Right lobe of liver (tissue), 6 donors: Measurements from ENCODE around the gene PRKCB. TPM values are rescaled to one million over a fixed set of nuclear protein-coding genes. Genes with fewer than 3 reads are reported as not detected.

Source experiments
- ATAC-seq, 4 donors: fragments of 200-7000 bp; cut with Tn5 transposase; one replicate each; pipeline ENCODE4 v1.9.1; 2020; ENCODE audit warnings: mild to moderate bottlenecking in 4 of 4, moderate library complexity in 4 of 4
- DNase-seq, 3 donors: peaks; one replicate each; pipeline ENCODE4 v3.0.0-alpha.2; 2020
- H3K27ac ChIP-seq, 3 donors: fragments of 200-600 bp; one replicate each; pipeline ENCODE4 v1.8.0; 2022
- H3K27me3 ChIP-seq, 2 donors: fragments of 200-600 bp; one replicate each; pipeline ENCODE4 v1.8.0; 2022
- H3K36me3 ChIP-seq, 4 donors: fragments of 200-600 bp; sonication (generic) in 1 of 4; one replicate each; pipeline versions ENCODE4 v1.5.1 to v1.8.0; 2017 to 2022; ENCODE audit warnings: control low read depth in 1 of 4
- H3K4me1 ChIP-seq, 4 donors: fragments of 200-600 bp; sonication (generic) in 1 of 4; one replicate each; pipeline versions ENCODE4 v1.5.1 to v1.8.0; 2017 to 2022; ENCODE audit warnings: control low read depth in 1 of 4
- H3K4me3 ChIP-seq, 3 donors: fragments of 200-600 bp; one replicate each; pipeline ENCODE4 v1.8.0; 2022
- H3K9me3 ChIP-seq, 4 donors: fragments of 200-600 bp; sonication (generic) in 1 of 4; one replicate each; pipeline versions ENCODE4 v1.5.1 to v1.8.0; 2017 to 2022; ENCODE audit warnings: control low read depth in 1 of 4
- POLR2A ChIP-seq: fragments of 450-650 bp; IDR thresholded peaks from one replicate; pipeline ENCODE4 v1.6.1; 2017; ENCODE audit warnings: antibody characterized with exemption, mild to moderate bottlenecking
- WGBS: methylation state at CpG from one replicate; pipeline ENCODE4 v1.1.6; 2018; ENCODE audit warnings: low coverage, low lambda C conversion rate; ENCODE audit not compliant: insufficient coverage; ENCODE audit errors: missing lambda C conversion rate; 5-methylcytosine and 5-hydroxymethylcytosine counted together
- intact Hi-C, 2 donors: fragments of 100-400 bp; cut with DNase I; formaldehyde crosslinking; loops; one replicate each; pipeline versions ENCODE4 v1.11.2 to v1.14.1; 2022
- total RNA-seq, 6 experiments: library from RNA; depleted of rRNA in 2 of 6; stranded (reverse); fragments of >200 nt in 2 of 6; fragmentation: NEBNext Ultra II Directional in 3 of 6; extraction: Animal tissue kit (Norgen Biotek cat#: 25700) in 3 of 6; gene quantifications; one replicate each; pipeline versions ENCODE4 v1.1.0 to v1.2.4, GENCODE V29; 2016 to 2023
- TF ChIP-seq, protein P1 (sequence below), 4 donors: fragments of 200-600 bp in 3 of 4; fragments of 450-650 bp in 1 of 4; IDR thresholded peaks; one replicate each; pipeline versions ENCODE4 v1.5.1 to v1.8.0; 2016 to 2022; ENCODE audit warnings: antibody characterized with exemption in 4 of 4, mild to moderate bottlenecking in 2 of 4
- donor health status: DM: no; HTN: yes; CAD: no.
- donor health status: DM: no; HTN: no; CAD: no.
- donor health status: DM: no; HTN: no; CAD: no.
- donor health status: DM: no; HTN: yes; CAD: no.
- donor health status: DM: no; HTN: yes; CAD: no.

The PRKCB gene
- total RNA-seq, 6 experiments from 2014 or later = 1.7 to 8.1 (median 3.5) TPM

DNA sequence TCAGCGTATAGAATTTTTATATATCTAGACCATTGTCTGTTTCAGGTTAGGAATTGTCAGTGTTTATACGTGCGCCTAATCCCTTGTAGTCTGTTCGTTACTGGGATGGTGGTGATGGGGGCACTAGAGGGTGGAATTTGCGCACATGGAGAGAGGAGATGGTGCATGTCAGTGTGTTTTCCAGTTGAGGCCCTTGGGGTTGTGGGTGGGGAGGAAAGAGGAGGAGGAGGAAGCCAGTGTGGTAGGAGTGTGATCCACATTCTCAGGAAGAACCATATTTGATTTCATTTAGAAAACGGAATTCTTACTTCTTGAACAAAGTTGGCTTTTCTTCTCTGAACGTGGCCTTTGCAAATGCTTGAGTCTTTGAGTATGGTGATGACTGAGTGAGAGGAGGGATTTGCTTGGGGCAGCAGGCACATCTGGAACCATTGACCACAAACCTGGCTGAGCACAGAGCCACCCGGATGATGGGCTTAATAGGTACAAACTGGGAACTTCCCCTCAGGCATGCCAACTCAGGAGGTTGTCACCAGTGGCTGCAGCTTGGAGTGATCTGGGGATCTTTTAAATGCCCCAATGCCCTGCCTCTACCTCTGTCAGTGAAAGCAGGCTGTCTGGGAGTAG, 98.9 kb downstream of the PRKCB start:
- no peaks in the 10 kb centered on the region for H3K27me3 ChIP-seq
- DNase-seq (no peak), ATAC-seq (no peak)
- H3K4me3 ChIP-seq = no peak overlapping the region
- intact Hi-C loops = no loop called here
- TF ChIP-seq, protein P1, sequence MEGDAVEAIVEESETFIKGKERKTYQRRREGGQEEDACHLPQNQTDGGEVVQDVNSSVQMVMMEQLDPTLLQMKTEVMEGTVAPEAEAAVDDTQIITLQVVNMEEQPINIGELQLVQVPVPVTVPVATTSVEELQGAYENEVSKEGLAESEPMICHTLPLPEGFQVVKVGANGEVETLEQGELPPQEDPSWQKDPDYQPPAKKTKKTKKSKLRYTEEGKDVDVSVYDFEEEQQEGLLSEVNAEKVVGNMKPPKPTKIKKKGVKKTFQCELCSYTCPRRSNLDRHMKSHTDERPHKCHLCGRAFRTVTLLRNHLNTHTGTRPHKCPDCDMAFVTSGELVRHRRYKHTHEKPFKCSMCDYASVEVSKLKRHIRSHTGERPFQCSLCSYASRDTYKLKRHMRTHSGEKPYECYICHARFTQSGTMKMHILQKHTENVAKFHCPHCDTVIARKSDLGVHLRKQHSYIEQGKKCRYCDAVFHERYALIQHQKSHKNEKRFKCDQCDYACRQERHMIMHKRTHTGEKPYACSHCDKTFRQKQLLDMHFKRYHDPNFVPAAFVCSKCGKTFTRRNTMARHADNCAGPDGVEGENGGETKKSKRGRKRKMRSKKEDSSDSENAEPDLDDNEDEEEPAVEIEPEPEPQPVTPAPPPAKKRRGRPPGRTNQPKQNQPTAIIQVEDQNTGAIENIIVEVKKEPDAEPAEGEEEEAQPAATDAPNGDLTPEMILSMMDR (IDR thresholded peaks at IDR 0.05) = no peak
- no peak for TF ChIP-seq POLR2A
- 61% methylated on average over 7 of the region's 8 CpGs for WGBS
- no peak overlapping the region for H3K27ac ChIP-seq
- H3K4me1 ChIP-seq = no peaks in the 10 kb centered on the region
- H3K9me3 ChIP-seq = no peaks in the 10 kb centered on the region
- H3K36me3 ChIP-seq = no peaks in the 10 kb centered on the region

DNA sequence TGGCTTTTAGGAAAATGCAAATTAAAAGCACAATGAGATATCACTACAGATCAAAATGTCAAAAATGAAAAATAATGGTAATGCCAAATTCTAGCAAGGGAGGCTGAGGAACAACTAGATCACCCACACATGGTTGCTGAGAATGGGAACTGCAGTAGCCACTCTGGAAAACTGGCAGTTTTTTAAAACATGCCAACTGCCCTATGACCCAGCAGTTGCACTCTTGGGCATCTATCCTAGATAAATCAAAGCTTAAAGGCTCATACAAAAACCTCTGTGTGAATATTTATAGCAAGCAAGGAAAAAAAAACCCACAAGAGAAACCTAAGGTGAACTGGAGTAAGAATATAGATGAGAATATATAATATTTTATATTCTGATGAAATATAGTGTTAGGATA, 104.3 kb downstream of the PRKCB start:
- intact Hi-C loops = no loop called here

DNA sequence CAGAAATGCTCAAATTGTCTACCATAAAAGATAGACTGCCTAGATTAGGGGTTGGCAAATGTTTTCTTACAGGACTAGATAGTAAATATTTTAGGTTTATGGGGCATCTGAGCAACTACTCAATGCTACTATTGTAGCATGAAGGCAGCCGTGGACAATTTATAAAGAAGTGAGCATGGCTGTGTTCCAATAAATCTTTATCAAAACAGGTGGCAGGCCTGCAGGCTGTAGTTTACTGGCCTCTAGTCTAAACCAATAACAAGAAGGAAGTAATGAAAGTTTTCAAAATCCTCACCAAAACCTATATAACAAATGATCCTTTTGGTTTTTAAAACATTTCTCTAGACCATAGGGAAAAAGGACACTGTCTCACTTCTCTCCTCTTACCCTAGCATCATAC, 105.2 kb downstream of the PRKCB start:
- H3K4me1 ChIP-seq = no peaks in the 10 kb centered on the region
- intact Hi-C loops = no loop called here
- no peaks in the 10 kb centered on the region for H3K36me3 ChIP-seq
- ATAC-seq (no peak), DNase-seq (no peak)
- TF ChIP-seq POLR2A = no peak
- TF ChIP-seq, protein P1 (IDR thresholded peaks at IDR 0.05) = no peak
- 44% methylated on average over 1 of the region's 1 CpG for WGBS
- H3K27me3 ChIP-seq = no peaks in the 10 kb centered on the region
- no peaks in the 10 kb centered on the region for H3K9me3 ChIP-seq
- H3K27ac ChIP-seq = no peak overlapping the region
- no peak overlapping the region for H3K4me3 ChIP-seq

More for the DNA sequence above, 104.3 kb downstream of the PRKCB start:
- no peaks in the 10 kb centered on the region for H3K4me1 ChIP-seq
- H3K9me3 ChIP-seq = no peaks in the 10 kb centered on the region
- no peak overlapping the region for H3K4me3 ChIP-seq
- no peaks in the 10 kb centered on the region for H3K36me3 ChIP-seq
- TF ChIP-seq, protein P1 (IDR thresholded peaks at IDR 0.05) = no peak
- TF ChIP-seq POLR2A = no peak
- no peak overlapping the region for H3K27ac ChIP-seq
- DNase-seq = no peak
- no peaks in the 10 kb centered on the region for H3K27me3 ChIP-seq
- ATAC-seq = peak in 3 of 4 donors; percentile 79 to 86 (median 85)

DNA sequence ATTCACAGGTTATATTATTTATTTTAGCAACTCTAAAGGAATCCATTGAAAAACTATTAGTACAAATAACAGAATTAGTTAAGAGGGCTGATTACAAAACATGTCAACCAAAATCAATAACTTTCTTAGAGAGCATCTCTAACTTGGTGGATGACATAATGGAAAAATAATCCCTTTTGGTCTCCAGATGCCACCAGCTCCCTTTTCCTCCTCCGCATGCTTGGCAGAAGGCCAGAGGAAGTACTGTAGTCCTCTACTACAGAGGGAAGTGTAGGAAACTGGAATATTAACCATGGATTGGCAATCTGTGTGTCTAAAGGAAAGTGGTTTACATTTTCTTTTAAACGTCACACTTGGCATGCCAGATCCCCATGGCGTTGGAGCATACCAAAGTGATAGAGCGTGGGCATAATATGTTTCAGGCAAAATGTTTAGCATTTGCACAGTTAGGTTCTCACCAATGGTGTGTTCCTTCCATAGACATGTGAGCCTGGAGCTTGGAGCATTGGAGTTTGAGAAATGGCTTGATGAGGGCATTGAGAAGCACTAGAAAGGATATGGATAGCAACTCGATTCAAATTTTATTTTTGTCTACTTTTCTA, 106.3 kb downstream of the PRKCB start:
- no peaks in the 10 kb centered on the region for H3K9me3 ChIP-seq
- no peak for TF ChIP-seq POLR2A
- TF ChIP-seq, protein P1 (IDR thresholded peaks at IDR 0.05) = no peak
- H3K27me3 ChIP-seq = no peaks in the 10 kb centered on the region
- peak in 1 of 3 donors; percentile 34 for DNase-seq
- H3K27ac ChIP-seq = no peak overlapping the region
- intact Hi-C loops = no loop called here
- 45% methylated on average over 4 of the region's 5 CpGs for WGBS
- no peak overlapping the region for H3K4me3 ChIP-seq
- H3K4me1 ChIP-seq = no peaks in the 10 kb centered on the region
- peak in 1 of 4 donors; percentile 29 for ATAC-seq
- no peaks in the 10 kb centered on the region for H3K36me3 ChIP-seq
